ENCODE data around the gene NFE2L1.
A peak's percentile ranks its signal among the peaks of the same experiment; 100 is the strongest.

NFE2L1 gene

GRCh38 chr17:48037036-48037837, 10.9 kb upstream of the NFE2L1 start, which contains the start of gene COPZ2:
Gene COPZ2 (minus strand): TSS chr17:48037797. CDS start chr17:48037777, 20 bp downstream.
- Histone ChIP-seq H3K4me3 (ENCODE audit: low read depth in 1 of 2, low read length in 2 of 2) (peak within 1 kb of the TSS; percentile 65 to 80), H3K36me3 (ENCODE audit: control insufficient read depth in 1 of 2, insufficient read depth in 2 of 2, low read length in 2 of 2) (peaks cover 0 to 9% of the 10 kb centered on the region in 2 donors), H3K27me3 (ENCODE audit: low read depth, low read length) (no peaks in the 10 kb centered on the region), H3K4me1 (ENCODE audit: control insufficient read depth in 1 of 2, insufficient read depth in 2 of 2, low read length in 2 of 2) (peaks cover 0 to 14% of the 10 kb centered on the region in 2 donors), H3K9me3 (ENCODE audit: control insufficient read depth in 1 of 2, low read length in 2 of 2) (no peaks in the 10 kb centered on the region), H3K27ac (ENCODE audit: low read length) (no peak within 1 kb of the TSS)

- H3K4me3 ChIP-seq (ENCODE audit: low read depth in 1 of 2, low read length in 2 of 2) = peak overlapping the region in 1 of 2 donors; percentile 49
- peaks cover 0 to 9% of the 10 kb centered on the region in 2 donors for H3K36me3 ChIP-seq (ENCODE audit: control insufficient read depth in 1 of 2, insufficient read depth in 2 of 2, low read length in 2 of 2)
- peaks cover 0 to 14% of the 10 kb centered on the region in 2 donors for H3K4me1 ChIP-seq (ENCODE audit: control insufficient read depth in 1 of 2, insufficient read depth in 2 of 2, low read length in 2 of 2)
- H3K27me3 ChIP-seq (ENCODE audit: low read depth, low read length) = no peaks in the 10 kb centered on the region
- H3K27ac ChIP-seq (ENCODE audit: low read length) = no peak overlapping the region
- H3K9me3 ChIP-seq (ENCODE audit: control insufficient read depth in 1 of 2, low read length in 2 of 2) = no peaks in the 10 kb centered on the region
Observed at GRCh38 chr17:48037838-48038323, 10.3 kb upstream of the NFE2L1 start.

- Histone ChIP-seq H3K4me1 (ENCODE audit: control insufficient read depth in 1 of 2, insufficient read depth in 2 of 2, low read length in 2 of 2) (peaks cover 0 to 14% of the 10 kb centered on the region in 2 donors), H3K27ac (ENCODE audit: low read length) (no peak overlapping the region), H3K4me3 (ENCODE audit: low read depth in 1 of 2, low read length in 2 of 2) (no peak overlapping the region), H3K9me3 (ENCODE audit: control insufficient read depth in 1 of 2, low read length in 2 of 2) (no peaks in the 10 kb centered on the region), H3K36me3 (ENCODE audit: control insufficient read depth in 1 of 2, insufficient read depth in 2 of 2, low read length in 2 of 2) (peaks cover 0 to 2% of the 10 kb centered on the region in 2 donors), H3K27me3 (ENCODE audit: low read depth, low read length) (no peaks in the 10 kb centered on the region)
Observed at GRCh38 chr17:48038687-48039086, 9.5 kb upstream of the NFE2L1 start.

GRCh38 chr17:48043176-48043575, 5.0 kb upstream of the NFE2L1 start:
- Histone ChIP-seq H3K27ac (ENCODE audit: low read length) (no peak overlapping the region), H3K4me3 (ENCODE audit: low read depth in 1 of 2, low read length in 2 of 2) (no peak overlapping the region), H3K9me3 (ENCODE audit: control insufficient read depth in 1 of 2, low read length in 2 of 2) (no peaks in the 10 kb centered on the region), H3K27me3 (ENCODE audit: low read depth, low read length) (no peaks in the 10 kb centered on the region), H3K36me3 (ENCODE audit: control insufficient read depth in 1 of 2, insufficient read depth in 2 of 2, low read length in 2 of 2) (peaks cover 0 to 10% of the 10 kb centered on the region in 2 donors), H3K4me1 (ENCODE audit: control insufficient read depth in 1 of 2, insufficient read depth in 2 of 2, low read length in 2 of 2) (peaks cover 9 to 11% of the 10 kb centered on the region in 2 donors)

GRCh38 chr17:48044851-48045250, 3.3 kb upstream of the NFE2L1 start:
- Histone ChIP-seq H3K27ac (ENCODE audit: low read length) (no peak overlapping the region), H3K4me1 (ENCODE audit: control insufficient read depth in 1 of 2, insufficient read depth in 2 of 2, low read length in 2 of 2) (peaks cover 12 to 14% of the 10 kb centered on the region in 2 donors), H3K36me3 (ENCODE audit: control insufficient read depth in 1 of 2, insufficient read depth in 2 of 2, low read length in 2 of 2) (peaks cover 0 to 14% of the 10 kb centered on the region in 2 donors), H3K27me3 (ENCODE audit: low read depth, low read length) (no peaks in the 10 kb centered on the region), H3K4me3 (ENCODE audit: low read depth in 1 of 2, low read length in 2 of 2) (no peak overlapping the region), H3K9me3 (ENCODE audit: control insufficient read depth in 1 of 2, low read length in 2 of 2) (no peaks in the 10 kb centered on the region)

GRCh38 chr17:48045316-48046001, 2.7 kb upstream of the NFE2L1 start:
- Histone ChIP-seq H3K36me3 (ENCODE audit: control insufficient read depth in 1 of 2, insufficient read depth in 2 of 2, low read length in 2 of 2) (peaks cover 0 to 14% of the 10 kb centered on the region in 2 donors), H3K4me3 (ENCODE audit: low read depth in 1 of 2, low read length in 2 of 2) (no peak overlapping the region), H3K27me3 (ENCODE audit: low read depth, low read length) (no peaks in the 10 kb centered on the region), H3K4me1 (ENCODE audit: control insufficient read depth in 1 of 2, insufficient read depth in 2 of 2, low read length in 2 of 2) (peaks cover 14 to 20% of the 10 kb centered on the region in 2 donors), H3K27ac (ENCODE audit: low read length) (peak overlapping the region; percentile 23), H3K9me3 (ENCODE audit: control insufficient read depth in 1 of 2, low read length in 2 of 2) (no peaks in the 10 kb centered on the region)

GRCh38 chr17:48046296-48046695, 1.9 kb upstream of the NFE2L1 start:
- no peaks in the 10 kb centered on the region for H3K27me3 ChIP-seq (ENCODE audit: low read depth, low read length)
- peaks cover 0 to 20% of the 10 kb centered on the region in 2 donors for H3K36me3 ChIP-seq (ENCODE audit: control insufficient read depth in 1 of 2, insufficient read depth in 2 of 2, low read length in 2 of 2)
- H3K4me3 ChIP-seq (ENCODE audit: low read depth in 1 of 2, low read length in 2 of 2) = peak overlapping the region; percentile 79 to 85
- no peaks in the 10 kb centered on the region for H3K9me3 ChIP-seq (ENCODE audit: control insufficient read depth in 1 of 2, low read length in 2 of 2)
- H3K27ac ChIP-seq (ENCODE audit: low read length) = no peak overlapping the region
- peaks cover 17 to 28% of the 10 kb centered on the region in 2 donors for H3K4me1 ChIP-seq (ENCODE audit: control insufficient read depth in 1 of 2, insufficient read depth in 2 of 2, low read length in 2 of 2)

- H3K27ac ChIP-seq (ENCODE audit: low read length) = peak overlapping the region; percentile 88
- peak overlapping the region; percentile 79 to 85 for H3K4me3 ChIP-seq (ENCODE audit: low read depth in 1 of 2, low read length in 2 of 2)
- peaks cover 25 to 38% of the 10 kb centered on the region in 2 donors for H3K4me1 ChIP-seq (ENCODE audit: control insufficient read depth in 1 of 2, insufficient read depth in 2 of 2, low read length in 2 of 2)
- no peaks in the 10 kb centered on the region for H3K9me3 ChIP-seq (ENCODE audit: control insufficient read depth in 1 of 2, low read length in 2 of 2)
- H3K36me3 ChIP-seq (ENCODE audit: control insufficient read depth in 1 of 2, insufficient read depth in 2 of 2, low read length in 2 of 2) = peaks cover 0 to 28% of the 10 kb centered on the region in 2 donors
- no peaks in the 10 kb centered on the region for H3K27me3 ChIP-seq (ENCODE audit: low read depth, low read length)
Observed at GRCh38 chr17:48047113-48047740, 932 bp upstream of the NFE2L1 start.

- Histone ChIP-seq H3K4me1 (ENCODE audit: control insufficient read depth in 1 of 2, insufficient read depth in 2 of 2, low read length in 2 of 2) (peaks cover 38 to 51% of the 10 kb centered on the region in 2 donors), H3K9me3 (ENCODE audit: control insufficient read depth in 1 of 2, low read length in 2 of 2) (no peaks in the 10 kb centered on the region), H3K27ac (ENCODE audit: low read length) (peak overlapping the region; percentile 99), H3K36me3 (ENCODE audit: control insufficient read depth in 1 of 2, insufficient read depth in 2 of 2, low read length in 2 of 2) (peaks cover 0 to 33% of the 10 kb centered on the region in 2 donors), H3K27me3 (ENCODE audit: low read depth, low read length) (no peaks in the 10 kb centered on the region), H3K4me3 (ENCODE audit: low read depth in 1 of 2, low read length in 2 of 2) (peak overlapping the region; percentile 79 to 96)
Observed at GRCh38 chr17:48048384-48049126, 396 bp downstream of the NFE2L1 start.

- H3K4me3 ChIP-seq (ENCODE audit: low read depth in 1 of 2, low read length in 2 of 2) = peak overlapping the region; percentile 14 to 48
- peak overlapping the region; percentile 99 for H3K27ac ChIP-seq (ENCODE audit: low read length)
- peaks cover 4 to 39% of the 10 kb centered on the region in 2 donors for H3K36me3 ChIP-seq (ENCODE audit: control insufficient read depth in 1 of 2, insufficient read depth in 2 of 2, low read length in 2 of 2)
- no peaks in the 10 kb centered on the region for H3K27me3 ChIP-seq (ENCODE audit: low read depth, low read length)
- H3K4me1 ChIP-seq (ENCODE audit: control insufficient read depth in 1 of 2, insufficient read depth in 2 of 2, low read length in 2 of 2) = peaks cover 43 to 72% of the 10 kb centered on the region in 2 donors
- H3K9me3 ChIP-seq (ENCODE audit: control insufficient read depth in 1 of 2, low read length in 2 of 2) = no peaks in the 10 kb centered on the region
Observed at GRCh38 chr17:48051283-48051682, 3.1 kb downstream of the NFE2L1 start.
